HL-60/S4 (cell line): ENCODE measurements around the gene RIC1.
"Not testable (repeated sequence)": the region's sequence is repeated elsewhere in the genome, so short reads cannot be mapped to it uniquely, and the experiment has no call there.

Source experiments
- in situ Hi-C: fragments of 300-500 bp; cut with MboI; formaldehyde crosslinking; loops from 2 replicates; pipeline ENCODE4 v1.14.3; 2022; ENCODE audit warnings: low sequenced_read_pairs

RIC1 gene

GRCh38 chr9:5779705-5780218 lies 150.9 kb downstream of the RIC1 start:
- in situ Hi-C loops: not testable (repeated sequence)

DNA sequence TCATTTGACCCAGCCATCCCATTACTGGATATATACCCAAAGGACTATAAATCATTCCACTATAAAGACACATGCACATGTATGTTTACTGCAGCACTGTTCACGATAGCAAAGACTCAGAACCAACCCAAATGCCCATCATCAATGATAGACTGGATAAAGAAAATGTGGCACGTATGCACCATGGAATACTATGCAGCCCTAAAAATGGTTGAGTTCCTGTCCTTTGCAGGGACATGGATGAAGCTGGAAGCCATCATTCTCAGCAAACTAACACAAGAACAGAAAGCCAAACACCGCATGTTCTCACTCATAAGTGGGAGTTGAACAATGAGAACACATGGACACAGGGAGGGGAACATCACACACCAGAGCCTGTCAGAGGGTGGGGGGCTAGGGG lies 154.5 kb downstream of the RIC1 start:
- in situ Hi-C loops: not testable (repeated sequence)

DNA sequence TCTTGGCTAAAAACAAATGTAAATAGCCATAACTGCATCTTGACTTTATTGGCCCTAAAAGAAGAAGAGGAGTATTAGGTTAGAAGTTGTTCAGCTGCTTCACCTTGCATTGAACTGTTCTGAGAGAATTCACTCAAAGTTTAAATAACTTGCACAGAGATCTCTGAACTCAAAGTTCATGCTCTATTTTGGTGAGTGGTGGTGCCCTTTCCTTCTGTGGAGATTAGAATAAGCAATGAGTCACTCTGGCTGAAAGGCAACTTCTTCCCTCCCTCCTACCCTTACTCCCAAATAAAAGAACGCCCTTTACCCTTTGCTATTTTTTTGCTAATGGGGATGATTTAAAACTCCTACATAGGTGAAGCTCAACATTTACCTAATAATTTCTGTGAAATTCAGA lies 155.1 kb downstream of the RIC1 start:
- in situ Hi-C loops: no loop called here

DNA sequence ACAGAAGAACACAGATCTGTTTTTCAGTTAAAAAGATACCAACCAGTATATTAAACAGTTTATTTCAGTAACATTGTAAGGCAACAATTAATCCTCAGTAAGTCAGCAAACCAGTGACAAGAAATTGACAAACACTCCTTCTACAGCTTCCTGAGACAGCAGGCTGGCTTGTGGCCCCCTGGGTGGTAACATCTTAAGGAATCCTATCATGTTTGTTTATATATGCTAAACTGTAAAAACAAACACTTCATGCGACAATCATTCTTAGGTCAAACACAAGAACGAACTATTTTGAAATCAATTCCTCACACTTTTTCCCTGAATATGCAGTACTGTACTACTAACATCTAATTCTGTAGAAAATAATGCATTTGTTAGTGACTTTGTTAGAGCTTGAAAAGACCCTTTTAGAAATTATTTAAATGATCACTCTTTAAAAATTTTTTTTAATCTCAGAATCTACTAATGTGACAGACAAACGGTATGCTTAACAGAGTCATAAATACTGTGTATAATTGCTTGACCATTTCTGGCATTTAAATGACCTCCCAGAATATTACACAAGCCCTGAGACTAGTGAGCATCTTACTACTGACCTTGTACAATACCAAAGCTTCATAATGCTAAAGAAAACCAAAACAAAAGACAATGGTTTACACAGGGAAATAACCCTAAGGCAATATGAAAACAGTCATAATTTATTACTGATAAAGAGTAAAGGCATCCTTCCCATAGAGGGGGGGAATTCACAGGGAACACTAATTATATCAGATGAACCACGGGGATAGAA lies 155.8 kb downstream of the RIC1 start:
- in situ Hi-C loops: no loop called here

GRCh38 chr9:5786370-5787127 lies 157.6 kb downstream of the RIC1 start:
- in situ Hi-C loops: no loop called here

DNA sequence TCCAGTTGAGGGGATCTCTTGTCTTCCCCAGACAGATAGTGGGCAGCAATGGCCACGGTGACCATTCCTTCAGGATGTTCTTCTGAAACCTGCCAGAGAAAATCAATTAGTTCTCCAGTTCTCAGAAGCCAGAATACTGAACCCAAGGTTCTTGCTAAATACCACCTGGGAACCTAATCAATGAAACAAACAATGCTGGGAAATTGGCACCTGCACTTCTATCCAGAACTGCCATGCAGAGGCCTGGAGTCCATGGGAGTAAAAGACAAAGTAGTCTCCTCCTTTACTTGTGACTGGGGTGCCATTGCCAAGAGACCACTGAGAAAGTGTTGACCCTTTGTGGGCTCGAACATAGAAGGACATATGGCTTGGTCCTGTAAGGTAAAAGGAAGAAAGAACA lies 158.3 kb downstream of the RIC1 start:
- in situ Hi-C loops: no loop called here

GRCh38 chr9:5787759-5788302 lies 158.9 kb downstream of the RIC1 start:
- in situ Hi-C loops: no loop called here

- in situ Hi-C loops: no loop called here
These were observed 160.6 kb downstream of the RIC1 start for GRCh38 chr9:5789489-5789888.

- in situ Hi-C loops: no loop called here
These were observed 162.0 kb downstream of the RIC1 start for GRCh38 chr9:5790923-5791322.

- in situ Hi-C loops: no loop called here
These were observed 163.0 kb downstream of the RIC1 start for GRCh38 chr9:5791870-5792269.

GRCh38 chr9:5793812-5794211 lies 164.9 kb downstream of the RIC1 start:
- in situ Hi-C loops: no loop called here

DNA sequence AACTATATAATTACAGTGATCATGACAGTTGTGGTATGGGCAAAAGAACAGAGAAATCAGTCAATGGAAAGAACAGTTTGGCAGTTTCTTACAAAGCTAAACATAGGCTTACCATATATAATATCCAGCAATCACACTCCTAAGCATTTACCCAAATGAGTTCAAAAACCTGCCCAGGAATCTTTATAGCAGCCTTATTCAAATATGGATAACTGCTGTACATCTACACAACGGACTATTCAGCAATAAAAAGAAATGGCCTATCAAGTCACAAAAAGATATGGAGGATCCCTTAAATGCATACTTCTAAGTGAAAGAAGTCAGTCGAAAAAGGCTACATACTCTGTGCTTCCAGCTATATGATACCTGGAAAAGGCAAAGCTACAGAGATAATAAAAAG lies 167.4 kb downstream of the RIC1 start:
- in situ Hi-C loops: no loop called here

DNA sequence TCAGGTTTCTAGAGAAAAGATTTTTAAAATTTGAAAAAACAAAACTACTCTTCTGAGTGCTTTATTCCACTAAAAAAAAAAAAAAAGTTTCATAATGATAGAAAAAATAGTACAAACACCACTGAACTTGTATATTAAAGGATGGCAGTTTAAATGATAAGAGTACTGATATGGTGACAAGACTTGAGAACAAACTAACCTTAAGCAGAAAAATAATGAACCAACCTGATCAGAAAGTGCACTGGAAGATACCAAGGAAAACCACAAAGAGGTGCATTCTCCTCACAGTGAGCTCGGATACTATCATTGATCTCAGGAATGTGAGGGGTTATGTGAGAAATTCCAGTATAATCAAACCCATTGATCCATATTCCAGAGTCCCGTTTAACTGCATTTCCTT lies 169.7 kb downstream of the RIC1 start:
- in situ Hi-C loops: no loop called here

DNA sequence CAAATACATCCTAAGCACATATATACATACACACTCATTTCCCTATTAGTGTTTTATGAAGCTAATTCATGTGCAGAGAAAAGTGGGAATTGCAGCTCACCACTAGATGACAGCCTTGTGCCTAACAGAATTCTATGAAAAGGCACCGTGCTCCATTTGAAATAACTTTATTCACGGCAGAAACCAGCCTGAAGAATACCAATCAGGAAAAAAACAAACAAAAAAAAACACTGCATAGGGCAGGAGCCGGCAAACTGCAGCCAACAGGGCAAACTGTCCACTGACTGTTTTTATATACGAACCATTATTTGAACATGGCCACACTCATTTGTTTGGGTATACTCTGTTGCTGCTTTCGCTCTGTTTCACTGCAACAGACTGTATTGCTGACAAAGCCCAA lies 170.4 kb downstream of the RIC1 start:
- in situ Hi-C loops: no loop called here

DNA sequence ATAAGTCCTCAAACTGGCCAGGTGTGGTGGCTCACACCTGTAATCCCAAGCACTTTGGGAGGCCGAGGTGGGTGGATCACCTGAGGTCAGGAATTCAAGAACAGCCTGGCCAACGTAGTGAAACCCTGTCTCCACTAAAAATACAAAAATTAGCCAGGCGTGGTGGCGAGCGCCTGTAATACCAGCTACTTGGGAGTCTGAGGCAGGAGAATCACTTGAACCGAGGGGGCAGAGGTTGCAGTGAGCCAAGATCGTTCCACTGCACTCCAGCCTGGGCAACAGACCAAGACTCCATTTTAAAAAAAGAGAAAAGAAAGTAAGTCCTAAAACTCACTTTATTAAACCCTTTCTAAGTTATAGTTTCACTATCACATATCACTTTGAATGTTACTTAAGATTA lies 171.5 kb downstream of the RIC1 start:
- in situ Hi-C loops: not testable (repeated sequence)

GRCh38 chr9:5800969-5801738 lies 172.2 kb downstream of the RIC1 start:
- in situ Hi-C loops: no loop called here

DNA sequence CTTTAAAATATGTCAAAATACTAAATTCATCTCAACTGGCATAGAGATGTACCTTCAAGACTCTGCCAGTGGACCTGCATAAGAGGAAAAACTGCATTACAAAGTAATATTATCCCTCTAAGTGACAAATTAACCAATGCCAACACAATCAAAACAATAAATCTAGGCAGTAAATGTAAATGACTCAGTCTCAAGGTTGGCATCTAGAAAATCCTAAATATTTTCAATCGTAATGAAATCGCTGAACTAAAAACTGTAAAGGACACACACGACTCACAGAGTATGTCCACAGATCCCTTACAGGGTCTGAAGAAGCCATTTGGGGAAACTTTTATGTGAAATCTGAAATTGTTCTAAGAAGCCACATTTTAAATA lies 172.8 kb downstream of the RIC1 start:
- in situ Hi-C loops: no loop called here

DNA sequence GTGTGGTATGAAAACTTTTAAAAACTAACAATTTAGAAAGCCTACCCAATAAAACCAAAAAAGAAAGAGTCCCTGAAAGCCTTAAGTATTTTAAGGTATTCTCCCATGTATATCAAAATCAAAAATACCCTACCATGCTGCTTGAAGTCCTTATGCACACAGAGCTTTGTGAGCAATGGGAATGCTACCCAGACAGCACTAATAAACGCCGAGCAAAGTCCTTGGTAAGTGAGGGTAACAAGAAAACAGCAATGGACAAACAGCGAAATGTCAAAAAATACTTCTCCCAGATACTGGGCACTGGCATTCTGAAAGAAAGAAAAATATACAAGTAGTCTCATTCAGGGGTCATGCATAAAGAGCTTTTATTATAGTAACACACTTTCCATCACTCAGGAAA lies 176.6 kb downstream of the RIC1 start:
- in situ Hi-C loops: no loop called here

DNA sequence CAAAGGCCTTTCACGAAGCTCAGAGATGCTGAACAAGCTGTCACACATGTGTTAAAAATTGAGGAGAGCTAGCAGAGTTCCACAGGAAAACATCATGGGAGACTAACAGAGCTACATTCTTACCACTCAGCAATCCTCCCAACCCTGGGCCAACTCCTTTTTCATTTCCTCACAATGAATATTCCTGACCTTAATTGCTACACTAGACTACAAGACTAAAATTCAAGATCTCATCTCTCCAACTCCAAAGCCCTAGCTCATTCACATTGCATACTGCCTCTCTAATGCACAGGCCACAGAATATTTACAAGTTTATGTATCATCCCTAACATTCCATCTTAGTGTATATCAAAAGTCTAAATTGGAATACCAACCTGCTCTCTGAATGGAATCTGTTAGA lies 182.8 kb downstream of the RIC1 start:
- in situ Hi-C loops: no loop called here

GRCh38 chr9:5813824-5814223 lies 184.9 kb downstream of the RIC1 start:
- in situ Hi-C loops: no loop called here

DNA sequence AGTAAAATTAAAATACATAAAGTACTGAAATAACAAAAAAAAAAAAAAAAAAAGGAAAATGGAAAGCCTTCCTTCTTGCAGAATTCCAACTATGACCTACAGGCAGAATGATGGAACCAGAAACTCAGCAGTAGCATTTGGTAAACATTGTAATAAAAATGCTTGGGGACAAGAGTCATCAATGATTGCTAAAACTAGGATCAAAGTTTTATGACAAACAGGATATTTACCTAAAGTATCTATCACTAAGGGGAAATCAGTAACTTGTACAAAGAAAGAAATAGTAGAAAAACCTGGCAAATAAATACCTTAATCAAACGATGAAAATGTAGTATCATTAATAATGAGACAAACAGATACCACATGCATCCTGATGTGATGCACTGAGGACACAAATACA lies 186.6 kb downstream of the RIC1 start:
- in situ Hi-C loops: no loop called here
